Psoas muscle (tissue), 8 donors: ENCODE results near the gene IP6K3. TPM values are rescaled to one million over a fixed set of nuclear protein-coding genes. Genes with fewer than 3 reads are reported as not detected.

Experiments
- ATAC-seq, 4 donors: fragments of 200-7000 bp; cut with Tn5 transposase; one replicate each; pipeline ENCODE4 v1.9.1; 2020; ENCODE audit warnings: moderate library complexity in 3 of 4, mild to moderate bottlenecking in 2 of 4
- DNase-seq, 2 donors: peaks; one replicate each; pipeline ENCODE4 v3.0.0-alpha.2; 2020
- H3K27ac ChIP-seq: fragments of 200-600 bp; one replicate; pipeline ENCODE4 v1.8.0; 2022
- H3K27me3 ChIP-seq, 3 donors: fragments of 200-600 bp in 1 of 3; one replicate each; pipeline versions ENCODE4 v1.6.1 to v1.8.0; 2013 to 2022; ENCODE audit warnings: low read length in 2 of 3, mild to moderate bottlenecking in 2 of 3, moderate library complexity in 1 of 3; ENCODE audit not compliant: insufficient read depth in 3 of 3
- H3K36me3 ChIP-seq, 2 donors: fragments of 200-600 bp in 1 of 2; one replicate each; pipeline versions ENCODE4 v1.6.1 to v1.8.0; 2013 to 2022; ENCODE audit warnings: low read depth in 1 of 2, mild to moderate bottlenecking in 1 of 2, moderate library complexity in 1 of 2; ENCODE audit not compliant: insufficient read depth in 1 of 2
- H3K4me1 ChIP-seq: fragments of 200-600 bp; one replicate; pipeline ENCODE4 v1.8.0; 2022
- H3K4me3 ChIP-seq: fragments of 200-600 bp; one replicate; pipeline ENCODE4 v1.8.0; 2022; ENCODE audit warnings: mild to moderate bottlenecking
- H3K9me3 ChIP-seq: fragments of 200-600 bp; one replicate; pipeline ENCODE4 v1.8.0; 2022
- CTCF ChIP-seq: fragments of 200-600 bp; IDR thresholded peaks from one replicate; pipeline ENCODE4 v1.8.0; 2022; ENCODE audit warnings: antibody characterized with exemption
- WGBS, 3 donors: extraction: QIAGEN DNeasy Blood & Tissue Kit; methylation state at CpG; one replicate each; pipeline versions ENCODE4 v1.1.6 to v1.1.7; 2013; 5-methylcytosine and 5-hydroxymethylcytosine counted together
- intact Hi-C, 2 donors: fragments of 100-400 bp; cut with DNase I; formaldehyde crosslinking; loops; one replicate each; pipeline versions ENCODE4 v1.11.0 to v1.14.2; 2022
- polyA plus RNA-seq, 3 donors: library from polyadenylated mRNA; stranded (reverse); fragments of 200-250 nt; gene quantifications; one replicate each; pipeline ENCODE4 v1.2.3, GENCODE V29; 2013
- total RNA-seq, 4 donors: library from RNA; stranded (reverse); fragmentation: NEBNext Ultra II Directional in 2 of 4; extraction: Animal tissue kit (Norgen Biotek cat#: 25700) in 2 of 4; gene quantifications; one replicate each; pipeline versions ENCODE4 v1.2.1 to v1.2.4, GENCODE V29; 2021 to 2023
- donor health status: healthy with polysubstance abuse.
- donor health status: DM: no; HTN: no; CAD: no; lungs with moderate emphysema.
- donor health status: Bipolar disorder and iron deficiency.
- donor health status: healthy.
- donor health status: DM: yes; HTN: yes; CAD: no.
- donor health status: DM: no; HTN: no; CAD: no.
- donor health status: DM: no; HTN: no; CAD: no.
- donor health status: DM: yes; HTN: yes; CAD: no.

Gene IP6K3
- total and polyA plus RNA-seq, 7 donors = 95.7 to 363 (median 220) TPM

GRCh38 chr6:33710296-33711121 lies 36.2 kb downstream of the IP6K3 start:
- DNase-seq (no peak), ATAC-seq (no peak)
- no peak for TF ChIP-seq CTCF
- 72 to 78% (median 75%) methylated on average over 15 of the region's 15 CpGs for WGBS, 3 donors
- Histone ChIP-seq H3K4me1 (peaks cover 27% of the 10 kb centered on the region), H3K9me3 (no peaks in the 10 kb centered on the region), H3K27me3 (no peaks in the 10 kb centered on the region), H3K36me3 (peaks cover 8 to 17% of the 10 kb centered on the region in 2 donors), H3K27ac (peak overlapping the region; percentile 98), H3K4me3 (peak overlapping the region; percentile 92)
- intact Hi-C loops = loop anchor here in 1 of 2 donors (1.0 kb wide), 1 partner anchor 53 kb away; no protein-coding TSS in a partner anchor

GRCh38 chr6:33709605-33710295 lies 37.0 kb downstream of the IP6K3 start:
- WGBS, 3 donors = 56 to 72% (median 68%) methylated on average over 10 of the region's 10 CpGs
- Histone ChIP-seq H3K36me3 (peaks cover 8 to 17% of the 10 kb centered on the region in 2 donors), H3K27ac (peak overlapping the region; percentile 98), H3K4me1 (peaks cover 27% of the 10 kb centered on the region), H3K9me3 (no peaks in the 10 kb centered on the region), H3K4me3 (peak overlapping the region; percentile 92), H3K27me3 (no peaks in the 10 kb centered on the region)
- intact Hi-C loops = loop anchor here in 1 of 2 donors (10.0 kb wide), 1 partner anchor 445 kb away; no protein-coding TSS in a partner anchor
- no peak for ATAC-seq
- DNase-seq = no peak
- TF ChIP-seq CTCF = no peak

GRCh38 chr6:33708516-33709204 lies 38.0 kb downstream of the IP6K3 start:
- intact Hi-C loops = loop anchor here in 1 of 2 donors (10.0 kb wide), 1 partner anchor 446 kb away; no protein-coding TSS in a partner anchor
- Histone ChIP-seq H3K36me3 (peaks cover 8 to 22% of the 10 kb centered on the region in 2 donors), H3K27me3 (no peaks in the 10 kb centered on the region), H3K9me3 (no peaks in the 10 kb centered on the region), H3K27ac (no peak overlapping the region), H3K4me3 (no peak overlapping the region), H3K4me1 (peaks cover 27% of the 10 kb centered on the region)
- ATAC-seq = no peak
- WGBS, 3 donors = 85 to 95% (median 89%) methylated on average over 10 of the region's 10 CpGs
- DNase-seq = no peak
- TF ChIP-seq CTCF = no peak

- no peak for ATAC-seq
- Histone ChIP-seq H3K27ac (no peak overlapping the region), H3K4me1 (peaks cover 27% of the 10 kb centered on the region), H3K36me3 (peaks cover 11 to 22% of the 10 kb centered on the region in 2 donors), H3K9me3 (no peaks in the 10 kb centered on the region), H3K4me3 (no peak overlapping the region), H3K27me3 (no peaks in the 10 kb centered on the region)
- 90 to 95% (median 93%) methylated on average over 5 of the region's 5 CpGs for WGBS, 3 donors
- intact Hi-C loops = loop anchor here in 1 of 2 donors (10.0 kb wide), 1 partner anchor 447 kb away; no protein-coding TSS in a partner anchor
- TF ChIP-seq CTCF = no peak
- DNase-seq = no peak
These were observed 38.9 kb downstream of the IP6K3 start for GRCh38 chr6:33707771-33708170.
